ENCODE data around the gene SLC25A24.

GRCh38 chr1:108142258-108142657, 57.9 kb downstream of the SLC25A24 start:
- TF ChIP-seq, protein P1, sequence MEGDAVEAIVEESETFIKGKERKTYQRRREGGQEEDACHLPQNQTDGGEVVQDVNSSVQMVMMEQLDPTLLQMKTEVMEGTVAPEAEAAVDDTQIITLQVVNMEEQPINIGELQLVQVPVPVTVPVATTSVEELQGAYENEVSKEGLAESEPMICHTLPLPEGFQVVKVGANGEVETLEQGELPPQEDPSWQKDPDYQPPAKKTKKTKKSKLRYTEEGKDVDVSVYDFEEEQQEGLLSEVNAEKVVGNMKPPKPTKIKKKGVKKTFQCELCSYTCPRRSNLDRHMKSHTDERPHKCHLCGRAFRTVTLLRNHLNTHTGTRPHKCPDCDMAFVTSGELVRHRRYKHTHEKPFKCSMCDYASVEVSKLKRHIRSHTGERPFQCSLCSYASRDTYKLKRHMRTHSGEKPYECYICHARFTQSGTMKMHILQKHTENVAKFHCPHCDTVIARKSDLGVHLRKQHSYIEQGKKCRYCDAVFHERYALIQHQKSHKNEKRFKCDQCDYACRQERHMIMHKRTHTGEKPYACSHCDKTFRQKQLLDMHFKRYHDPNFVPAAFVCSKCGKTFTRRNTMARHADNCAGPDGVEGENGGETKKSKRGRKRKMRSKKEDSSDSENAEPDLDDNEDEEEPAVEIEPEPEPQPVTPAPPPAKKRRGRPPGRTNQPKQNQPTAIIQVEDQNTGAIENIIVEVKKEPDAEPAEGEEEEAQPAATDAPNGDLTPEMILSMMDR (IDR thresholded peaks at IDR 0.05), result no peak
- no peak for TF ChIP-seq POLR2A (IDR thresholded peaks at IDR 0.05)
